Vagina (tissue), 2 donors: ENCODE data around the gene TIPARP.

Experiments
- CTCF ChIP-seq, 3 experiments: fragments of 450-650 bp in 2 of 3; fragments of 200-600 bp in 1 of 3; sonication (generic) in 1 of 3; IDR thresholded peaks; one replicate each; pipeline ENCODE4 v1.5.1; 2017 to 2019; ENCODE audit warnings: antibody characterized with exemption in 3 of 3, mild to moderate bottlenecking in 2 of 3, moderate library complexity in 2 of 3
- POLR2A ChIP-seq, 2 donors: fragments of 450-650 bp; IDR thresholded peaks; one replicate each; pipeline ENCODE4 v1.6.1; 2017; ENCODE audit warnings: antibody characterized with exemption in 2 of 2, mild to moderate bottlenecking in 2 of 2, moderate library complexity in 2 of 2
- POLR2AphosphoS5 ChIP-seq, 2 donors: sonication (generic); formaldehyde crosslinking; IDR thresholded peaks; one replicate each; pipeline ENCODE4 v1.9.0; 2017; ENCODE audit warnings: antibody characterized with exemption in 2 of 2, mild to moderate bottlenecking in 2 of 2, low read depth in 1 of 2; ENCODE audit not compliant: insufficient read depth in 1 of 2

- TF ChIP-seq POLR2AphosphoS5 (IDR thresholded peaks at IDR 0.05; ENCODE audit: insufficient read depth in 1 of 2, low read depth in 1 of 2) (no peak), POLR2A (IDR thresholded peaks at IDR 0.05) (no peak), CTCF (IDR thresholded peaks at IDR 0.05) (no peak)
Measured at GRCh38 chr3:156689608-156690007, 15.2 kb downstream of the TIPARP start.
